Fibroblast of lung (primary cell): ENCODE measurements around the gene FAM13C. TPM values are rescaled to one million over a fixed set of nuclear protein-coding genes. Genes with fewer than 3 reads are reported as not detected.
"Not testable (repeated sequence)": the region's sequence is repeated elsewhere in the genome, so short reads cannot be mapped to it uniquely, and the experiment has no call there.

Source experiments
- DNase-seq, 2 donors: peaks; one replicate each; pipeline versions ENCODE4 v3.0.0 to v3.0.0-alpha.2; 2010; ENCODE audit warnings: low read depth in 2 of 2
- H2AFZ ChIP-seq: 2 replicates; pipeline ENCODE4 v1.5.1; 2012; ENCODE audit warnings: low read length, control low read depth, inconsistent platforms
- H3K27ac ChIP-seq: 2 replicates; pipeline ENCODE4 v1.5.1; 2011; ENCODE audit warnings: low read length, control low read depth; ENCODE audit not compliant: insufficient read depth
- H3K27me3 ChIP-seq: 2 replicates; pipeline ENCODE4 v1.5.1; 2011; ENCODE audit warnings: mild to moderate bottlenecking, low read length; ENCODE audit not compliant: control insufficient read depth, insufficient read depth
- H3K36me3 ChIP-seq: 2 replicates; pipeline ENCODE4 v1.5.1; 2011; ENCODE audit warnings: low read length; ENCODE audit not compliant: control insufficient read depth, insufficient read depth
- H3K4me1 ChIP-seq: 2 replicates; pipeline ENCODE4 v1.5.1; 2011; ENCODE audit warnings: low read length; ENCODE audit not compliant: control insufficient read depth, insufficient read depth; ENCODE audit errors: extremely low read depth
- H3K4me2 ChIP-seq: 2 replicates; pipeline ENCODE4 v1.5.1; 2011; ENCODE audit warnings: low read length, control low read depth; ENCODE audit not compliant: insufficient read depth; ENCODE audit errors: extremely low read depth
- H3K4me3 ChIP-seq, 4 experiments: fragments of 200-600 bp in 1 of 4; sonication (generic) in 1 of 4; replicated peaks in 1 of 4; 2 replicates each; pipeline ENCODE4 v1.5.1; 2011 to 2016; ENCODE audit warnings: low read length in 4 of 4, low read depth in 3 of 4, mild to moderate bottlenecking in 3 of 4, control low read depth in 2 of 4, inconsistent platforms in 1 of 4, mixed read lengths in 1 of 4; ENCODE audit not compliant: insufficient read depth in 1 of 4; ENCODE audit errors: control extremely low read depth in 1 of 4
- H3K79me2 ChIP-seq: 2 replicates; pipeline ENCODE4 v1.5.1; 2012; ENCODE audit warnings: mild to moderate bottlenecking, low read length, inconsistent platforms; ENCODE audit not compliant: control insufficient read depth, insufficient read depth
- H3K9ac ChIP-seq: 2 replicates; pipeline ENCODE4 v1.5.1; 2011; ENCODE audit warnings: mild to moderate bottlenecking, low read length, control low read depth; ENCODE audit not compliant: insufficient read depth
- H3K9me3 ChIP-seq: 2 replicates; pipeline ENCODE4 v1.5.1; 2012; ENCODE audit warnings: low read depth, low read length; ENCODE audit not compliant: control insufficient read depth, insufficient read depth
- H4K20me1 ChIP-seq: 2 replicates; pipeline ENCODE4 v1.5.1; 2011; ENCODE audit warnings: low read length; ENCODE audit not compliant: control insufficient read depth, insufficient read depth; ENCODE audit errors: extremely low read depth
- EZH2 ChIP-seq: IDR thresholded peaks from 2 replicates; pipeline ENCODE4 v1.5.1; 2012; ENCODE audit warnings: low read length, control low read depth, mild to moderate bottlenecking; ENCODE audit errors: missing control alignments
- polyA plus RNA-seq, 2 donors: library from polyadenylated mRNA; depleted of rRNA in 1 of 2; stranded (reverse) in 1 of 2; unstranded in 1 of 2; fragments of >200 nt; gene quantifications; 2 replicates each; pipeline ENCODE4 v1.2.1, GENCODE V29; 2011 to 2012; ENCODE audit warnings: missing spikeins in 1 of 2
- total RNA-seq: library from RNA; depleted of rRNA; stranded (reverse); fragments of >200 nt; gene quantifications from 2 replicates; pipeline ENCODE4 v1.2.1, GENCODE V29; 2014
- TF ChIP-seq, protein P1 (sequence below), 2 donors: IDR thresholded peaks in 1 of 2; conservative IDR thresholded peaks in 1 of 2; 1 replicate in 1 of 2; 2 replicates in 1 of 2; pipeline ENCODE4 v1.5.1; 2011 to 2012; ENCODE audit warnings: low read length in 2 of 2, control low read depth in 1 of 2, inconsistent platforms in 1 of 2, low read depth in 1 of 2, mild to moderate bottlenecking in 1 of 2

Gene FAM13C
- total and polyA plus RNA-seq, 2 donors (not counting 1 experiment from before 2014, with no cell fraction given) = 2.8 to 5.9 TPM

DNA sequence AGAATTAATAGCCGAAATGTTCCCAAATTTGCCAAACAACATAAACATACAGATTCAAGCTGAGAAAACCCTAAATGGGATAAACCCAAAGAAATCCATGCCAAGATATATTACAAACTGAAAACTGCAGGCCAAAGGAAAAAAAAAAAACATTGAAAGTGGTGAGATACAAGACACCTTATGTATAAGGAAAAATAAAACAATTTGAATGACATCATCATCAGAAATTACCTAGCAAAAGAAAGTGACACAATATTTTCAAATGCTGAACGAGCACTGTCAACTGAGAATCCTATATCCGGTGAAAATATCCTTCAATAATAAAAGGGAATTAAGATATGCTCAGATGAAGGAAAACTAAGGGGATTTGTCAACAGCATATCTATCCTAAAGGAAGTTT lies 119.4 kb downstream of the FAM13C start:
- Histone ChIP-seq H3K27me3 (no peaks in the 10 kb centered on the region), H3K9ac (no peak overlapping the region), H3K27ac (no peak overlapping the region), H3K36me3 (no peaks in the 10 kb centered on the region), H3K4me3 (no peak overlapping the region), H3K79me2 (no peaks in the 10 kb centered on the region), H3K4me1 (no peaks in the 10 kb centered on the region), H2AFZ (no peak overlapping the region), H3K4me2 (no peak overlapping the region), H4K20me1 (no peaks in the 10 kb centered on the region), H3K9me3 (no peaks in the 10 kb centered on the region)
- TF ChIP-seq EZH2 = no peak
- TF ChIP-seq, protein P1, sequence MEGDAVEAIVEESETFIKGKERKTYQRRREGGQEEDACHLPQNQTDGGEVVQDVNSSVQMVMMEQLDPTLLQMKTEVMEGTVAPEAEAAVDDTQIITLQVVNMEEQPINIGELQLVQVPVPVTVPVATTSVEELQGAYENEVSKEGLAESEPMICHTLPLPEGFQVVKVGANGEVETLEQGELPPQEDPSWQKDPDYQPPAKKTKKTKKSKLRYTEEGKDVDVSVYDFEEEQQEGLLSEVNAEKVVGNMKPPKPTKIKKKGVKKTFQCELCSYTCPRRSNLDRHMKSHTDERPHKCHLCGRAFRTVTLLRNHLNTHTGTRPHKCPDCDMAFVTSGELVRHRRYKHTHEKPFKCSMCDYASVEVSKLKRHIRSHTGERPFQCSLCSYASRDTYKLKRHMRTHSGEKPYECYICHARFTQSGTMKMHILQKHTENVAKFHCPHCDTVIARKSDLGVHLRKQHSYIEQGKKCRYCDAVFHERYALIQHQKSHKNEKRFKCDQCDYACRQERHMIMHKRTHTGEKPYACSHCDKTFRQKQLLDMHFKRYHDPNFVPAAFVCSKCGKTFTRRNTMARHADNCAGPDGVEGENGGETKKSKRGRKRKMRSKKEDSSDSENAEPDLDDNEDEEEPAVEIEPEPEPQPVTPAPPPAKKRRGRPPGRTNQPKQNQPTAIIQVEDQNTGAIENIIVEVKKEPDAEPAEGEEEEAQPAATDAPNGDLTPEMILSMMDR (conservative IDR thresholded peaks at IDR 0.05 in 1 of 2, IDR thresholded peaks at IDR 0.05 in 1 of 2; ENCODE audit: low read depth in 1 of 2, low read length in 2 of 2) = no peak
- no peak for DNase-seq

DNA sequence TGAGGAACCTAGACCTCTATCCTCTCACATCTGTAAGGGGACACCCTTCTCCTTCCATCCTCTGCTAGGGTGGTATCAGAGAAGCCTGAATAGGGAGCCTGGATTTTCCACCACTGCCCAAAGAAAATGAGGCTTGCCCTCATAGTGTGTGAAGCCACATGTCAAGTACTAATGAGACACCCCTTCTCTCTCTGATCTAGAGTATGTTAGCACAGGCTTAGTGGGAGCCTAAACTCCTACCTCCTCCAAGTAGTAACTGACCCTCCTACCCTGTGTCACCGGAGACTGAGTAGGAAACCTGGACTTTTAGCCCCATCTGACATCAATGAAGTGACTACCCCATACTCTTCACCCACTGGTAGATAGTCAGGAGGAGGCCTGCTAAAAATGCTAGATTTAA lies 120.3 kb downstream of the FAM13C start:
- no peak overlapping the region for H3K4me2 ChIP-seq
- H3K9me3 ChIP-seq = no peaks in the 10 kb centered on the region
- no peaks in the 10 kb centered on the region for H3K4me1 ChIP-seq
- no peaks in the 10 kb centered on the region for H3K27me3 ChIP-seq
- TF ChIP-seq, protein P1 (conservative IDR thresholded peaks at IDR 0.05 in 1 of 2, IDR thresholded peaks at IDR 0.05 in 1 of 2; ENCODE audit: low read depth in 1 of 2, low read length in 2 of 2) = no peak
- TF ChIP-seq EZH2 = no peak
- no peak overlapping the region for H2AFZ ChIP-seq
- H3K27ac ChIP-seq = no peak overlapping the region
- H3K9ac ChIP-seq = no peak overlapping the region
- H3K79me2 ChIP-seq = no peaks in the 10 kb centered on the region
- H3K4me3 ChIP-seq = no peak overlapping the region
- no peaks in the 10 kb centered on the region for H4K20me1 ChIP-seq
- no peak for DNase-seq
- no peaks in the 10 kb centered on the region for H3K36me3 ChIP-seq

DNA sequence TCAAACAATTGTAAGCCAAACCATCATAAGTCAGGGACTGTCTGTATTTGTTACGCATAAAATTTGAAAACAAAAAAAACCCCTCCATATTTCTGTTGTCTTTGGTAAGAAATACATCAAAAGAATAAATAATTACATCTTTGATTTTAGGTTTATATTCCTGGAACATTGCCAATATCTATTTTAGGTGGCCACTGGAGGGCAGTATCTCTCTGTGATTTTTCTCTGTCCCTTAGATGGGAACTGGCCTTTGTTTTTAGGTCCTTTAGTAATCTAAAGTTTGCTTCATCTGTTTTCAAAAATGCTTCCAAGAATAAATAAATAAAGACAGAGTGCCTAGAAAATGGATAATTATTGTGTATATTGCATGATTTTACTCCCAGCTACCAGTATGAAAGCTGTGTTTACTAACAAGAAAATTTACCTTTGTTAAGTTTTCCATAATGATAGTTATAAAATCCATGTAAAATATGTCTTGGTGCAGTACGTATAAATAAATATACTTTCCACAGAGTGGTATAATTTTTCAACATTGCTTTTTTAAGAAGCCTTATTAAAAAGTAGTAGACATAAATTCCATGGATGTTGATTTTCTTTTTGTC lies 121.7 kb downstream of the FAM13C start:
- Histone ChIP-seq H3K9me3 (no peaks in the 10 kb centered on the region), H3K4me1 (no peaks in the 10 kb centered on the region), H3K36me3 (no peaks in the 10 kb centered on the region), H3K9ac (no peak overlapping the region), H3K79me2 (no peaks in the 10 kb centered on the region), H3K4me2 (no peak overlapping the region), H3K27me3 (no peaks in the 10 kb centered on the region), H4K20me1 (no peaks in the 10 kb centered on the region), H2AFZ (no peak overlapping the region), H3K4me3 (no peak overlapping the region), H3K27ac (no peak overlapping the region)
- TF ChIP-seq EZH2 = no peak
- TF ChIP-seq, protein P1 (conservative IDR thresholded peaks at IDR 0.05 in 1 of 2, IDR thresholded peaks at IDR 0.05 in 1 of 2; ENCODE audit: low read depth in 1 of 2, low read length in 2 of 2) = peak; percentile 42 to 45
- peak; percentile 26 to 82 for DNase-seq

DNA sequence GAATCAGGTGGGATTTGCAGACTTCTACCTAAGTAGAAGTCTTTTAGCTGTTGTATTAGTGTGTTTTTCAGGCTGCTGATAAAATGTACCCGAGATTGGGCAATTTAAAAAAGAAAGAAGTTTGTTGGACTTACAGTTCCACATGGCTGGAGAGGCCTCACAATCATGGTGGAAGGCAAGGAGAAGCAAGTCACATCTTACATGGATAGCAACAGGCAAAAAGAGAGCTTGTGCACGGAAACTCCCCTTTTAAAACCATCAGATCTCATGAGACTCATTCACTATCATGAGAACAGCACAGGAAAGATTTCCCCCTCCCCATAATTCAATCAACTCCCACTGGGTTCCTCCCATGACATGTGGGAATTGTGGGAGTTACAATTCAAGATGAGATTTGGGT lies 123.2 kb downstream of the FAM13C start:
- not testable (repeated sequence) for H3K9ac ChIP-seq, H3K4me2 ChIP-seq, H3K79me2 ChIP-seq, DNase-seq, H3K9me3 ChIP-seq, H3K4me3 ChIP-seq, H2AFZ ChIP-seq, H3K27me3 ChIP-seq, H4K20me1 ChIP-seq, H3K4me1 ChIP-seq, H3K27ac ChIP-seq, H3K36me3 ChIP-seq
